LNCaP clone FGC (cell line): ENCODE results near the gene SND1.

Experiments
- DNase-seq: peaks from one replicate; pipeline ENCODE4 v3.0.0-alpha.2; 2011; ENCODE audit warnings: low read depth
- H3K4me3 ChIP-seq: 2 replicates; pipeline ENCODE4 v1.5.1; 2011; ENCODE audit warnings: mild to moderate bottlenecking, low read depth, low read length, control low read depth
- CTCF ChIP-seq: IDR thresholded peaks from 2 replicates; pipeline ENCODE4 v1.5.1; 2012; ENCODE audit warnings: mild to moderate bottlenecking; ENCODE audit not compliant: control insufficient read depth, insufficient read depth; ENCODE audit errors: extremely low read depth

Gene SND1

GRCh38 chr7:127892488-127893314 is 240.7 kb downstream of the SND1 start:
- no peak for TF ChIP-seq CTCF
- DNase-seq: no peak
- H3K4me3 ChIP-seq: no peak overlapping the region

GRCh38 chr7:127893547-127893946 is 241.6 kb downstream of the SND1 start:
- H3K4me3 ChIP-seq: no peak overlapping the region
- no peak for DNase-seq
- no peak for TF ChIP-seq CTCF

GRCh38 chr7:127894588-127894987 is 242.6 kb downstream of the SND1 start:
- no peak for TF ChIP-seq CTCF
- no peak for DNase-seq
- H3K4me3 ChIP-seq: no peak overlapping the region

- no peak overlapping the region for H3K4me3 ChIP-seq
- no peak for TF ChIP-seq CTCF
- no peak for DNase-seq
Observed at GRCh38 chr7:127895360-127895759, 243.4 kb downstream of the SND1 start.

GRCh38 chr7:127895814-127896280 is 243.9 kb downstream of the SND1 start:
- DNase-seq: no peak
- H3K4me3 ChIP-seq: no peak overlapping the region
- TF ChIP-seq CTCF: no peak

- H3K4me3 ChIP-seq: no peak overlapping the region
- no peak for DNase-seq
- no peak for TF ChIP-seq CTCF
Observed at GRCh38 chr7:127896659-127897058, 244.7 kb downstream of the SND1 start.
